HCT116 (cell line): ENCODE results near the gene KIF13A. TPM values are rescaled to one million over a fixed set of nuclear protein-coding genes. Genes with fewer than 3 reads are reported as not detected.

Source experiments
- ATAC-seq: fragments of 200-7000 bp; cut with Tn5 transposase; 2 replicates; pipeline ENCODE4 v1.9.1; 2020; ENCODE audit warnings: mild to moderate bottlenecking, moderate library complexity
- BruUV-seq: library from RNA; stranded (reverse); fragments of 400-500 nt; replicated peaks from 2 replicates; lab custom pipeline; 2021; lab: Mats Ljungman, UMichigan
- CTCF ChIA-PET: fragments of 300-600 bp; sonication (Branson Sonifier 250); formaldehyde crosslinking; loops from one replicate; lab custom pipeline; 2021; ENCODE audit warnings: antibody characterized with exemption; lab: Charles Lee
- POLR2A ChIA-PET: fragments of 300-600, 350-600 bp; sonication (Branson Sonifier 250); formaldehyde crosslinking; loops from one replicate; lab custom pipeline; 2021; ENCODE audit warnings: antibody characterized with exemption; lab: Charles Lee
- RAD21 ChIA-PET, 2 experiments: fragments of 300-600 bp; sonication (Branson Sonifier 250); formaldehyde crosslinking; loops; one replicate each; lab custom pipeline; 2023; ENCODE audit warnings: low total read pairs in 2 of 2; ENCODE audit not compliant: uncharacterized antibody in 2 of 2, unreplicated experiment in 2 of 2, low non-redundant PET in 1 of 2; lab: Charles Lee
- DNase-seq: peaks from one replicate; pipeline ENCODE4 v3.0.0-alpha.2; 2010; ENCODE audit warnings: low read depth, low spot score
- H2AFZ ChIP-seq: fragments of 200-600 bp; shearing (Covaris generic), sonication (generic); 2 replicates; pipeline ENCODE4 v1.6.1; 2017; ENCODE audit warnings: low read depth, mixed run types, mixed read lengths, antibody characterized with exemption, low read length; ENCODE audit not compliant: poor library complexity, severe bottlenecking
- H3K27ac ChIP-seq: 2 replicates; pipeline ENCODE4 v1.5.1; 2012; ENCODE audit warnings: low read depth, low read length
- H3K27me3 ChIP-seq: fragments of 200-600 bp; sonication (generic); 2 replicates; pipeline ENCODE4 v1.6.1; 2016; ENCODE audit warnings: mixed run types, low read length, mixed read lengths; ENCODE audit not compliant: insufficient read depth
- H3K36me3 ChIP-seq, 2 experiments: fragments of 200-500 bp in 1 of 2; fragments of 200-600 bp in 1 of 2; sonication (Bioruptor generic) in 1 of 2; sonication (generic) in 1 of 2; 2 replicates each; pipeline versions ENCODE4 v1.5.1 to v1.6.1; 2014 to 2016; ENCODE audit warnings: low read length in 2 of 2, inconsistent platforms in 1 of 2, mixed read lengths in 1 of 2, mixed run types in 1 of 2; ENCODE audit not compliant: insufficient read depth in 2 of 2, control insufficient read depth in 1 of 2
- H3K4me1 ChIP-seq, 2 experiments: fragments of 200-600 bp in 1 of 2; sonication (generic) in 1 of 2; 2 replicates each; pipeline versions ENCODE4 v1.5.1 to v1.6.1; 2012 to 2017; ENCODE audit warnings: low read length in 2 of 2, inconsistent platforms in 1 of 2, mild to moderate bottlenecking in 1 of 2, mixed read lengths in 1 of 2, mixed run types in 1 of 2, moderate library complexity in 1 of 2; ENCODE audit not compliant: insufficient read depth in 2 of 2, control insufficient read depth in 1 of 2
- H3K4me2 ChIP-seq: fragments of 200-600 bp; sonication (generic); 2 replicates; pipeline ENCODE4 v1.6.1; 2017; ENCODE audit warnings: mixed run types, low read length, mixed read lengths
- H3K4me3 ChIP-seq, 2 experiments: fragments of 200-600 bp in 1 of 2; sonication (generic) in 1 of 2; replicated peaks in 1 of 2; 2 replicates each; pipeline ENCODE4 v1.5.1; 2011 to 2016; ENCODE audit warnings: low read length in 2 of 2, control low read depth in 1 of 2, low read depth in 1 of 2, mild to moderate bottlenecking in 1 of 2, mixed read lengths in 1 of 2, mixed run types in 1 of 2
- H3K79me2 ChIP-seq: fragments of 200-600 bp; sonication (generic); 2 replicates; pipeline ENCODE4 v1.6.1; 2017; ENCODE audit warnings: mild to moderate bottlenecking, mixed run types, low read length, moderate library complexity, mixed read lengths; ENCODE audit not compliant: insufficient read depth
- H3K9ac ChIP-seq: fragments of 200-600 bp; sonication (generic); 2 replicates; pipeline ENCODE4 v1.6.1; 2016; ENCODE audit warnings: low read length, mixed read lengths
- H3K9me2 ChIP-seq: fragments of 200-600 bp; sonication (generic), shearing (Covaris generic); 2 replicates; pipeline ENCODE4 v1.6.1; 2017; ENCODE audit warnings: mixed run types, mild to moderate bottlenecking, moderate library complexity; ENCODE audit not compliant: insufficient read depth
- H3K9me3 ChIP-seq, 2 experiments: fragments of 200-500 bp in 1 of 2; fragments of 200-600 bp in 1 of 2; sonication (Bioruptor generic) in 1 of 2; sonication (generic) in 1 of 2; 2 replicates each; pipeline ENCODE4 v1.6.1; 2014 to 2017; ENCODE audit warnings: low read length in 2 of 2, mixed read lengths in 2 of 2, inconsistent platforms in 1 of 2, low read depth in 1 of 2, mild to moderate bottlenecking in 1 of 2, mixed run types in 1 of 2, moderate library complexity in 1 of 2; ENCODE audit not compliant: control insufficient read depth in 1 of 2, insufficient read depth in 1 of 2
- H4K20me1 ChIP-seq: fragments of 200-600 bp; sonication (generic), shearing (Covaris generic); 2 replicates; pipeline ENCODE4 v1.6.1; 2017; ENCODE audit warnings: mixed run types, mild to moderate bottlenecking, moderate library complexity; ENCODE audit not compliant: insufficient read depth
- CBX3 ChIP-seq: IDR thresholded peaks from 2 replicates; pipeline ENCODE4 v1.6.1; 2012; ENCODE audit warnings: low read depth
- CEBPB ChIP-seq: IDR thresholded peaks from 2 replicates; pipeline ENCODE4 v1.6.1; 2012; ENCODE audit warnings: low read depth
- CTCF ChIP-seq, 3 experiments: fragments of 200-600 bp in 1 of 3; sonication (generic) in 1 of 3; IDR thresholded peaks in 2 of 3; conservative IDR thresholded peaks in 1 of 3; 2 replicates each; pipeline ENCODE4 v1.5.1; 2012 to 2017; ENCODE audit warnings: low read depth in 2 of 3, low read length in 2 of 3, antibody characterized with exemption in 1 of 3, borderline replicate concordance in 1 of 3, control low read depth in 1 of 3, mild to moderate bottlenecking in 1 of 3, mixed read lengths in 1 of 3, mixed run types in 1 of 3, moderate library complexity in 1 of 3; ENCODE audit not compliant: insufficient read depth in 1 of 3
- EGR1 ChIP-seq: IDR thresholded peaks from 2 replicates; pipeline ENCODE4 v1.6.1; 2012; ENCODE audit warnings: low read depth
- EZH2 ChIP-seq: fragments of 200-600 bp; sonication (generic); IDR thresholded peaks from 2 replicates; pipeline ENCODE4 v1.6.1; 2017; ENCODE audit warnings: antibody characterized with exemption, mixed run types
- EZH2phosphoT487 ChIP-seq: fragments of 200-600 bp; IDR thresholded peaks from 2 replicates; pipeline ENCODE4 v1.6.1; 2018; ENCODE audit warnings: antibody characterized with exemption, borderline replicate concordance
- FOSL1 ChIP-seq: IDR thresholded peaks from 2 replicates; pipeline ENCODE4 v1.6.1; 2012; ENCODE audit warnings: low read depth
- JUND ChIP-seq: IDR thresholded peaks from 2 replicates; pipeline ENCODE4 v1.6.1; 2012
- MAX ChIP-seq: IDR thresholded peaks from 2 replicates; pipeline ENCODE4 v1.6.1; 2012
- POLR2A ChIP-seq: IDR thresholded peaks from 2 replicates; pipeline ENCODE4 v1.7.0; 2011; ENCODE audit warnings: borderline replicate concordance; ENCODE audit not compliant: insufficient read depth, insufficient read length; ENCODE audit errors: extremely low read depth
- POLR2AphosphoS5 ChIP-seq: IDR thresholded peaks from 2 replicates; pipeline ENCODE4 v1.6.1; 2011; ENCODE audit warnings: mild to moderate bottlenecking, low read depth, low read length, moderate library complexity
- RAD21 ChIP-seq: IDR thresholded peaks from 2 replicates; pipeline ENCODE4 v1.6.1; 2012; ENCODE audit warnings: low read depth, mild to moderate bottlenecking
- REST ChIP-seq: IDR thresholded peaks from 2 replicates; pipeline ENCODE4 v1.6.1; 2012; ENCODE audit warnings: low read depth
- SIN3A ChIP-seq: IDR thresholded peaks from 2 replicates; pipeline ENCODE4 v1.6.1; 2012; ENCODE audit warnings: low read depth
- SP1 ChIP-seq: IDR thresholded peaks from 2 replicates; pipeline ENCODE4 v1.6.1; 2012; ENCODE audit warnings: low read depth
- SRF ChIP-seq: IDR thresholded peaks from 2 replicates; pipeline ENCODE4 v1.6.1; 2012; ENCODE audit warnings: low read depth
- TCF7L2 ChIP-seq: IDR thresholded peaks from 2 replicates; pipeline ENCODE4 v1.7.0; 2011; ENCODE audit warnings: borderline replicate concordance, inconsistent platforms; ENCODE audit not compliant: insufficient read depth, insufficient read length; ENCODE audit errors: extremely low read depth
- YY1 ChIP-seq: IDR thresholded peaks from 2 replicates; pipeline ENCODE4 v1.6.1; 2011; ENCODE audit warnings: low read length, low read depth, moderate library complexity, mild to moderate bottlenecking; ENCODE audit not compliant: insufficient replicate concordance; ENCODE audit errors: extremely low read depth
- ZFX ChIP-seq: fragments of 450-650 bp; IDR thresholded peaks from 2 replicates; pipeline ENCODE4 v1.6.1; 2017
- ZNF274 ChIP-seq: fragments of 200-500 bp; sonication (Bioruptor generic); IDR thresholded peaks from 2 replicates; pipeline ENCODE4 v1.6.1; 2014; ENCODE audit warnings: mild to moderate bottlenecking, low read depth, low read length, inconsistent platforms
- intact Hi-C: fragments of 100-400 bp; cut with micrococcal nuclease; formaldehyde crosslinking; loops from 2 replicates; pipeline ENCODE4 v1.10.0; 2022
- total RNA-seq: library from RNA; stranded (reverse); gene quantifications from one replicate; pipeline ENCODE4 v1.2.1, GENCODE V29; 2021; ENCODE audit not compliant: unreplicated experiment

Gene KIF13A
- total RNA-seq, 1 experiment from 2014 or later, result 23.1 TPM

GRCh38 chr6:17865798-17866725 is 121.4 kb downstream of the KIF13A start:
- Histone ChIP-seq H3K4me3 (peak overlapping the region in 1 of 2 experiments; percentile 24; a peak in 2 of 4 replicates), H3K9me2 (no peaks in the 10 kb centered on the region), H3K79me2 (no peaks in the 10 kb centered on the region), H3K4me1 (peaks cover 40 to 52% of the 10 kb centered on the region in 2 experiments), H3K27me3 (no peaks in the 10 kb centered on the region), H3K9me3 (no peaks in the 10 kb centered on the region), H2AFZ (no peak overlapping the region), H4K20me1 (no peaks in the 10 kb centered on the region), H3K27ac (peak overlapping the region; percentile 85), H3K36me3 (no peaks in the 10 kb centered on the region), H3K9ac (peak overlapping the region; percentile 53), H3K4me2 (peak overlapping the region; percentile 60)
- DNase-seq (peak; percentile 98), ATAC-seq (peak; percentile 87)
- ChIA-PET POLR2A (interaction anchor here (1.7 kb wide), 1 partner anchor 12 kb away, joined by 3 read pairs; no protein-coding TSS in a partner anchor), RAD21 (no interaction called here), CTCF (no interaction called here)
- BruUV-seq, result no TSS peak
- intact Hi-C loops, result loop anchor here (2.0 to 5.0 kb wide), 2 partner anchors 121 to 289 kb away; partner anchors contain the start of genes KDM1B, KIF13A and TPMT
- TF ChIP-seq MAX (peak; percentile 94), TCF7L2 (no peak), POLR2AphosphoS5 (peak; percentile 47; the same call in 1 of the 2 replicates), ZNF274 (no peak), CBX3 (peak; percentile 81; the same call in 1 of the 2 replicates), POLR2A (no peak), SRF (peak; percentile 63; the same call in 1 of the 2 replicates), RAD21 (peak; percentile 30; the same call in 1 of the 2 replicates), REST (no peak), EZH2 (no peak), FOSL1 (peak; percentile 95), ZFX (no peak), EZH2phosphoT487 (no peak), CEBPB (peak; percentile 93), SP1 (peak; percentile 87), JUND (peak; percentile 98), SIN3A (peak; percentile 84), CTCF (IDR thresholded peaks at IDR 0.05 in 2 of 3, conservative IDR thresholded peaks at IDR 0.05 in 1 of 3; ENCODE audit: borderline replicate concordance in 1 of 3, insufficient read depth in 1 of 3, low read depth in 2 of 3, low read length in 2 of 3) (no peak), EGR1 (peak; percentile 48; the same call in 1 of the 2 replicates), YY1 (peak; percentile 60)
